ENCODE measurements around the gene SV2B.
"Not testable (repeated sequence)": the region's sequence is repeated elsewhere in the genome, so short reads cannot be mapped to it uniquely, and the experiment has no call there.

SV2B gene, protein sequence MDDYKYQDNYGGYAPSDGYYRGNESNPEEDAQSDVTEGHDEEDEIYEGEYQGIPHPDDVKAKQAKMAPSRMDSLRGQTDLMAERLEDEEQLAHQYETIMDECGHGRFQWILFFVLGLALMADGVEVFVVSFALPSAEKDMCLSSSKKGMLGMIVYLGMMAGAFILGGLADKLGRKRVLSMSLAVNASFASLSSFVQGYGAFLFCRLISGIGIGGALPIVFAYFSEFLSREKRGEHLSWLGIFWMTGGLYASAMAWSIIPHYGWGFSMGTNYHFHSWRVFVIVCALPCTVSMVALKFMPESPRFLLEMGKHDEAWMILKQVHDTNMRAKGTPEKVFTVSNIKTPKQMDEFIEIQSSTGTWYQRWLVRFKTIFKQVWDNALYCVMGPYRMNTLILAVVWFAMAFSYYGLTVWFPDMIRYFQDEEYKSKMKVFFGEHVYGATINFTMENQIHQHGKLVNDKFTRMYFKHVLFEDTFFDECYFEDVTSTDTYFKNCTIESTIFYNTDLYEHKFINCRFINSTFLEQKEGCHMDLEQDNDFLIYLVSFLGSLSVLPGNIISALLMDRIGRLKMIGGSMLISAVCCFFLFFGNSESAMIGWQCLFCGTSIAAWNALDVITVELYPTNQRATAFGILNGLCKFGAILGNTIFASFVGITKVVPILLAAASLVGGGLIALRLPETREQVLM

DNA sequence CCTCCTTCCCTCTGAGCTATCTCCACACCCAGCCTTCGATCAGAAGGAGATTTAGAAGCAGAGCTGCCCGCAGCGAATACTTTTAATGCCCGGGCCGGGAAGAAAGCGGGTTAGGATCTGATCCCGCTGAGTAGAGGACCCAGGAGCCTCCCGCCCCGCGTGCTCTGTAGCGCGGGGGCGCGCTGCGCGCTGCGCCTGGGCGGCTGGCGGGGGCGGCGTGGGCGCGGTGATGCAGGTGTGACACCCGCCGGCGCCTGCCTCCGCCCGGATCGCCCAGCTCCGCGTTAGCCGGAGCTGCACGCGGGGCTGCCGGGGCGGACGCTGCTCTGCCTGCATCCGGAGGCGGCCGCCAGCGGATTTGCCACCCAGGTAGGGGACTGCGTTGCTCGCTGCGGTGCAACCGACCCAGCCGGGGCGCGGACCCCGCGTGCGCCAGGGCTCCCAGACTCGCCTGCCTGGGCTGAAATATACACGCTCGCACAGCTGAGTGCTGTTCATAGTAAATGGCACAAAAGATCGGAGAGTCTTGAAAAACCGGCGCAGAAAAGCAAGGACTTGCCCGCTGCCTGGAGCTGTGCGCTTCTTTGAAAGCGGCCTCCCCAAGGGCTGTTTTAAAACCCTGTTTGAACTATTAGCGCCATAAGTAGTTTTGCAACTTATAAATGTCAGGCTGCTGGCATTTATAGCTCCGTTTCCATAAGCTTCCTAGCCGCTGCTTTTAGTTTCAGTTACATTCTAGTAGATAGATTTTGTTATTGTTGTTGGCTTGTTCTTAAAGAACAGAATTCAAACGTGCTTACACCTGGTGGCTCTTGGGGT lies at the start of gene SV2B:
Gene SV2B (plus strand): TSS at position 263 of the 819 bp plus-strand sequence. CDS start 126,007 bp downstream, outside the sequence.
- DNase-seq: no peak

DNA sequence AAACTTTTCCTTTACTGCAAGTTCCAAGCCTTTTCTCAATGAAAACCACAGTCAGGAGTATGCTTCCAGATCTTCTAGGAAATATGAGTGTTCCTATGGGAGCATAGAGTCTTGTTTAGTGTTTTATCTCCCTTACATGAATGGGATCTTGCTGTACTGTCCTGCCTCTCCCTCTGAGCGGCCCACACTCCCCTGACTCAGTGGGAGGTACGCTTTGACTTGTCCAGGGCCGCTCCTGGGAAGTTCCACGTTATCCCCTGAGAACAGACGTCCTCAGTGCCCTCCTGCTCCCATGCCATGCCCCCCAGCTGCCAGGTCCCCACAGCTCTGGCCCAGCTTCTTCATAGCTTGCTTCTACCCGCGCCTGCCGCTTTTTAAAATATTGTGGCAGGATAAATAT lies 48.8 kb upstream of the SV2B start:
- DNase-seq: no peak

DNA sequence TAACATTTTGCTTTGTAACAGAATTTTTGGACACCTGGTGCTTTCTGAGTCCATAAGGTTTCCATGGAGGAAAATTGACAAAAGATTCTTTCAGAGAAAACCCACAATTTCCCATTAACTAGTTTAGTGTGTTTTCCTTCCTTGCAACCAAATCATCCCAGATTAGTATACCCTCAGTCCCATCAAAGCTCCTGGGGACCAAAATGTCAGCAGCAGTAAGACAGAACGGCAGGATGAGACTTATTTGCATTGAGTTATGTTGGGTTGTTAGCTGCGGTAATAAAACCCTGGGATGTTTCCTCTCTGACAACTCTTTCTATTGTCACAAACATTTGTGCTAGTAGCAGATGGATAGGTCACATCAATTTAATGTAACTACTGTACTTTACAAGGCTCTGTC lies 45.2 kb upstream of the SV2B start:
- DNase-seq: no peak

DNA sequence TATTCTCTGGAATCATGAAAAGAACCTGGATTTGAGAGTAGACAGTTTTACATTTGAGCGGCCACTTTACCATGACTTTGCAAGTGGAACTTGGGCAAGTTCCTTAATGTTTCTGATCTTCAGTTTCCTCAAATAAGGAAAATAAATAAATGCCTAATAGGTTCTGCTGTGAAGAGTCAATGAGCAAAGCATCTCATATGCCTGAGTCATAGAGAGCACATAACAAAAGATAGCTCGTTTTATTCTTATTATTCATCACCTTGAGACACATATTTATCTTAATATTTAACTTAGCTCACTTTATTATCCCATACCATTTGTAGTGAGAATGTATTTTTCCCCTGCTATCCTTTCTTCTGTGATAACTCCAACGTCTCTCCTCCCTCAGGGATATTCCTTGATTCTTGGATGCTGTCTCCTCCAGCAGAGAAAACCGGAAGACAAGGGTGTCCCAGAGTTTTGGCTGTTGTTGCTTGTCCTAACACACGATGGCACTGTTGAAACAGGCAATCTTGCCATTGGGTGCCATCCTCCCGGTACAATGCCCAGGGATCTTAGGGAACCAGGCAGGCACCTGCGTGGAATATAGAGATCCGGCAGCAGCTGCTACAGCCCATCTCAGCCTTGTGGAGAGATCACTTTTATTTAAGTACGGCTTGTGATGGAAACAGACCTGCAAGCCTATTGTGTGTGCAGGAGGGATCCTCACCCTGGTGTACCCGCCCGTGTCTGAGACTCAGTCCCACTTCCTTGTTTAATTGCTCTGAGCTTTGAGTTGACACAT lies 44.3 kb upstream of the SV2B start:
- DNase-seq: peak; percentile 10

DNA sequence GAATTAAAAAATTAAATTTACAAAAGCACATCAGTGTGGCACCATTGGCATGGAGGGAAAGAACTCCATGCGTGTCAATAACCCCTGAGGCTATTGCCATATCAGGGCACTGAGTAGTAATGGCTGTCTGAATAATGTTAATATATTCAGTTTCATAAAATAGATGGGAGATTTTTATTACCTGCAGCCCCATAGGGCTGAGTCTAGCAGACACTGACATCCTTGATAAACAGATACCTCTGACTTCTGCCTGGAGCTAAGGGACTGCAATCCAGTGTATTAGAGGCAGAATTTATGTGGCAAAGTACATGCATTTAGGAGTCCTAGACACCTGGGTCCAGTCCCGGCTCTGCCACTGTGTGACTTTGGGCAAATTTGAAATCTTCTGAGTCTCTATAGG lies 38.8 kb upstream of the SV2B start:
- DNase-seq: no peak

DNA sequence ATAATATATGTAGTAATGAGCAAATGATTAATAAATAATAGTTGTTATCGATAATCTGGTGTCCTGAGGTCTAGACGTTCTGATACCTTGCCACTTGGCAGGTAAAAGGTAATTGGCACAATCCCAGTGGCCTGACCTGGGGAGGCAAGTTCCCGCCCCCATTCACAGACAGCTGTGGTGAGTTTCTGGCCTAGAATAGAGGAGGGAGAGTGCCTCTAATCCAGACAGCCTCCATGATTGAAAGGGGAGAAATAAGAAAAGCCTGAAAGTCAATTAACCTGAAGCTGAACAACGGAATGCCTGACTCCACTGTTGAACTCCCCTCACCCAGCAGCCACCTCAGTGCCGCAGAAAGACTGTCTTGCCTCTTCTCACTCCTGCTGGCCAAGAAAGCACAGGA lies 38.1 kb upstream of the SV2B start:
- DNase-seq: no peak

DNA sequence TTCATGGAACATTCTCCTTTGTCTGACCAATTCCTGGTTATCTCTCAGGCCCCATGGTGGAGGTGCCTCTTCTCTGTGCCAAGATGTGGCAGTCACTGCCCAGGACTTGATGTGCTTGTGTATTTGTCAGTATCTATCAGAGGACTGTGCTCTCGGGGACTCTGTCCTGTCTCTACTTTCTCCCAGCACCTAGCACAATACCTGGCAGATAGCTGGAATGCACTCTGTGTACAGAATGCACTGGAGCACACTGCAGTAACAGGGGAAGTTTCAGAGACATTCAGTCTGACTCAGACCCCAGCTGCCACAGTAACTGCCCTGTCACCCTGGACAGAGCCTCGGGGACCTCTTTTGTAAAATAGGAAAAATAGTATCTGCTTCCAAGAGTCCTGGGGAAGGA lies 34.6 kb upstream of the SV2B start:
- no peak for DNase-seq

DNA sequence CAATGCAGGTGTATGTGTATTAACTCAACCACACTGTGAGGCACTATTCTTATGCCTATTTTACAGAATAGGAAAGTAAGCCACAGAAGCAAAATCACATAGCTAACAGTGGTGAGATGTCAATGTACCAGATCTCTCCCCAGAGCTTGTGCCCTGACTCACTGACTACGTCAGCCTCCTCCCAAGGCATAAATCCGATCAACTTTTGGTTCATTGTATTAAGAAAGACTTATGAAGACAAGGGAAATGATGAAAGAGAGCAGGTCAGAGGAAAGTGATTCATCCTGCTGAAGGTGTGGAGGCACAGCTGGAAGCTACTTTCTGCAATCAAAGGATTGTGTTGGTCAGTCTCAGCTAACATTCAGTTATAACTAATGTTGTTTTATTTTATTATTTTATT lies 33.0 kb upstream of the SV2B start:
- DNase-seq: no peak

DNA sequence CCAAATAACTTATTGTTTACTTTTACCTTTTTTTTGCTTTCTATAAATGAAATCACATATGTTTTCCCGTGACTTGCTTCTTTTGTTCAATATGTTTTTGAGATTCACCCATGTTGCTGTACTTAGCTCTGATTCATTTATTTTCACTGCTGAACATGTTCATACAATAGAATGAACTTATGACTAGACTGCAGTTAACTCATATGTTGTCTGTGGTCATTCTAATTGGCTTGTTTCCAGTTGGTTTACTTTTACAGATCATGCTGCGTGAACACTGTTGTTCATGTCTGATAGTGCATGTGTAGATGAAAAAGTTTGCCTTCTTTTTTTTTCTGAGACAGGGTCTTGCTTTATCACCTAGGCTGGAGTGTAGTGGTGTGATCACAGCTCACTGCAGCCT lies 31.6 kb upstream of the SV2B start:
- no peak for DNase-seq

DNA sequence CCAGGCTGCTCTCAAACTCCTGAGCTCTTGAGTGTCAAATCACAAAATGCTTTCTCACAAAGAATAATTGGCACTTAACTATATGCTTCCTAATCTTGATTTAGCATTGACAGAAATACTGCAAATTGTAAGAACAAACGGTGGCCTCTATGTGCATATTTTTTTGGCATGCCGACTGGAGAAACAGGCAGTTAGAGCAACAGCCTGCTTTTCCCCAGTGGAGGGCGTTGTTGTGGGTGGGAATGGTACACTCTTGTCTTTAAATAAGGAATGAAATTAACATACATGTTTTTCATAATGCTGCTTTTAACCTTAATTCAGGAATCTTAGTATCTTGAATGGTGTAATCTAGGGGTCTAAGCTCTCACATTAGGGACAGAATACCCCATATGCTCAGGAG lies 31.1 kb upstream of the SV2B start:
- no peak for DNase-seq

DNA sequence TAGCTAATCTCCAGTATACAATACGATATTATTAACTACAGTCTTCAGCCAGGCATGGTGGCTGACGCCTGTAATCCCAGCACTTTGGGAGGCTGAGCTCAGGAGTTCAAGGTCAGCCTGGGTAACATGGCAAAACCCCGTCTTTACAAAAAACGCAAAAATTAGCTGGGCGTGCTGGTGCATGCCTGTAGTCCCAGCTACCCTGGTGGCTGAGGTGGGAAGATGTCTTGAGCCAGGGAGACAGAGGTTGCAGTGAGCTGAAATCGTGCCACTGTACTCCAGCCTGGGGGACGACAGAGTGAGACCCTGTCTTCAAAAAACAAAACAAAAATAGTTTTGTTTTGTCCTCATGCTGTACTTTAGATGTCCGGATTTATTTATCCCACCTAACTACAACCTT lies 29.2 kb upstream of the SV2B start:
- DNase-seq: no peak

DNA sequence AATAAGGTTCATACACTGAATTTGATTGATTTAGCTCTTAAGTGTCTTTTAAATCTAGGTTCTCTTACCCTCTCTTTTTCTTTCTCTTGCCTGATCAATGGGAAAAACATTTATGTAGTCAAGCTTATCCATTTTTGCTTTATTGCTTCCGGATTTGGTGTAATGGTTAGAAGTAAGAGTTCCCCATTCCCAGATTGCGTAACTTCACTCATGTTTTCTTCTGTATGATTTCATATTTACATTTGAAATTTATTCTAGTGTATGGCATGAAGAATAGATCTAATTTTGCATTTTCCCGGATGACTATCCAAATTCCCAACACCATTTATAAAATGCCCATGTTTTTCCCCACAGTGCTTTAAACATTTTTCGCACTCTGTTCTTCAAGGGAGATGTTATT lies 27.9 kb upstream of the SV2B start:
- DNase-seq: no peak

DNA sequence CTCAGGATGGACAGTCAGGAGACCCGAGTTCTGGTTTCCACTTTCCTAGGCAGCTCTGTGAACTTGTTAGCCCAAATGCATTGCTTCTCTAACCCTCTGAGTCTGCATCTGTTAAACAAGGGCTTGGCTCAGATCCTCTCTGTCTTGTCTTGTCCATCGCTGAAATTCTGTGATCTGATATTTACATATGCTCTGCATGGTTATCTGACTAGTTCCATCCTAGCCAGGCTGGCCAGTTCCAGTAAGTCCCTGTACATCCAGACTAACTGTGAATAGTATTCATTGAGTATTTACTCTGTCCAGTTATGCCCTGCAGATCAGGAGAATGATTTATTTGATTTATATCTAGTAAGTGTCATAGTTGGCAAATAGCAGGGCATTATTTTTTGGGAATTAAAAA lies 27.0 kb upstream of the SV2B start:
- no peak for DNase-seq

DNA sequence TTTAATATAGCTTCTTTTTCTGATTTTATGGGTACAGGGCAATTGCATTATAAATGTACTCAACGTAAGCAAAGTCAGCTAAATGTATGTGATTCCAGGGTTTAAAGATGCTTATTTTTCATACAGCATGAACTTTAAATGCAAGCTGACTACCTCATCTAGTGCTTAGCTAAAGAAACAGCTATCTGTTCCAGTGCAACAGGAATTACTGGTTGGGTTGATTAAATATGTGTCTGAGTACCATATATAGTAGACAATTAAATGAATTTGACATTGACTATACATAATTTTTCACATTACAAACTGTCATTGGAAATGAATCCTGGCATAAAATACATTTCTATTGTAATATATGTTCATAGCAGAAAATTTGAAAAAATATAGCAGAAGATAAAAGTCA lies 26.3 kb upstream of the SV2B start:
- DNase-seq: no peak

DNA sequence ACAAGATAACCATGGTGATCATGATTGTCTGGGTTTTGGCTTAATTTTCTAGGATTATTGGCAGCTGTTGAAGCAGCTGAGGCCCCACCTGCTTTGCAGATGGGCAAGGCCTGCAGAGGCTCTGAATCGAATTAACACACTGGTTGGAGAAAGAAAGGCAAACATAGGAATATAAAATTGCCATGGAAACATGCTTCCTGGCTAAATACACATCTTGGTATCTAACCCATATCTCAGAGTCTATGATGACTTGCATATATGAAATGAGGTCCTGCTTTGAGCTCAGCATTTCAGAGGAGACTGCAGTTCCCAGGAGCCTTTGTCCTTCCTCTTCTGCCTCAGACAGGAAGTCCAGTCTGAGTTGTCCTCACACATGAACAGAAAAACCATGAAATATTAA lies 24.3 kb upstream of the SV2B start:
- DNase-seq: no peak

DNA sequence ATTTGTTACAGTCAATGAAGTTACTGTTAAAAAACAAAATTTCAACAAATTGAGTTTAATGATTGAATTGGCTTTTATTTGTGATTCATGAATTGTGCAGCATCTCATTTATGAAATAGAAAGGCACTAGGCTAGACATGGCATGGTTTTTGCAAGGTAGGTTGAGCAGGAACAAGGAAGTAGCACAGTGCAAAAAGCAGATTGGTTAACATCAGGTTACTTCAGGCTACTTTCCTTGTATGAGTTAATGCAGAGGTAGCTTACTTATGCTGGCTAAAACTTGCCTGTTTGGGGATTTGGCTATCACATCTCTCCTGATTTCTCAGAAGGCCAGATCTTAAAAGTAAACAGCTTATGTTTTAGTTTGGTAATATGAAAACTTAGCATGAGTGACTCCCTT lies 23.0 kb upstream of the SV2B start:
- no peak for DNase-seq

DNA sequence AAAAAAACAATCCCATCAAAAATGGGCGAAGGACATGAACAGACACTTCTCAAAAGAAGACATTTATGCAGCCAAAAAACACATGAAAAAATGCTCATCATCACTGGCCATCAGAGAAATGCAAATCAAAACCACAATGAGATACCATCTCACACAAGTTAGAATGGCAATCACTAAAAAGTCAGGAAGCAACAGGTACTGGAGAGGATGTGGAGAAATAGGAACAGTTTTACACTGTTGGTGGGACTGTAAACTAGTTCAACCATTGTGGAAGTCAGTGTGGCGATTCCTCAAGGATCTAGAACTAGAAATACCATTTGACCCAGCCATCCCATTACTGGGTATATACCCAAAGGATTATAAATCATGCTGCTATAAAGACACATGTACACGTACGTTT lies 6.2 kb upstream of the SV2B start:
- not testable (repeated sequence) for DNase-seq

DNA sequence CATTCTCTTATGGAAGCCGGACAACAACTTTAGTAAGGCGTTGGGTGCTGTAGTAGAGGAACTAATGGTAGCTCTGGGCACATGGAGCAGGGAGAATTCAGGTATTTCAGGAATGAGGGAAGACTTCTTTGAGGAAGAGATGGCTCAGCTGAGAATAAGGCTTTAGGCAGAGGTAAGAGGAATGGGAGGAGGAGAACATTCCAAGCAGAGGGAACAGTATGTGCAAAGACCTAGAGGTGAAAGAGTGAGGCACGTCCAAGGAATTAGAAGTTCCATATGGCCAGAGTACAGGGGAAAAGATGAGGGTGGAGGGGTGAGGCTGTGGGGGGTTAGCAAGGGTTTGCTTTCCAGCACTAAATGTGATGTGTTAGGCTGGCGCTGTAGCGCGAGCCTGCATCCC lies 1.6 kb upstream of the SV2B start:
- DNase-seq: no peak

DNA sequence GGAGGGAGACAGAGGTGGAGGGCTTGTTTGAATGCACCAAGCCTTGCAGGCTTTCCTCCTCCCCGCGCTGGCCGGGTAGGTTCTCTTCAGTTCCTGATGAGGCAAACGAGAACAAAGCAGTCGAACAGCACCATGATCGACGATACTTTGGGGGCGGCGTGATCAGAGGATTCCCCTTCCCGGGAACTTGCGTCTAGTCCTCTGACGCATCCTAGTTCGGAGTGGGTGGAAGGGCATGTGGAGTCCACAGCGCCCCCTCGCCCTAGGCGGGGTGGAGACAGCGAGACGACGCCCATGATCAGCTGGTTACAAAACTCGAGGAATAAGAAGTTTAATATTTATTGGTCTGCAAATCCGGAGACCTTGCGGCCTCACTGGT lies 452 bp upstream of the SV2B start:
- DNase-seq: no peak

DNA sequence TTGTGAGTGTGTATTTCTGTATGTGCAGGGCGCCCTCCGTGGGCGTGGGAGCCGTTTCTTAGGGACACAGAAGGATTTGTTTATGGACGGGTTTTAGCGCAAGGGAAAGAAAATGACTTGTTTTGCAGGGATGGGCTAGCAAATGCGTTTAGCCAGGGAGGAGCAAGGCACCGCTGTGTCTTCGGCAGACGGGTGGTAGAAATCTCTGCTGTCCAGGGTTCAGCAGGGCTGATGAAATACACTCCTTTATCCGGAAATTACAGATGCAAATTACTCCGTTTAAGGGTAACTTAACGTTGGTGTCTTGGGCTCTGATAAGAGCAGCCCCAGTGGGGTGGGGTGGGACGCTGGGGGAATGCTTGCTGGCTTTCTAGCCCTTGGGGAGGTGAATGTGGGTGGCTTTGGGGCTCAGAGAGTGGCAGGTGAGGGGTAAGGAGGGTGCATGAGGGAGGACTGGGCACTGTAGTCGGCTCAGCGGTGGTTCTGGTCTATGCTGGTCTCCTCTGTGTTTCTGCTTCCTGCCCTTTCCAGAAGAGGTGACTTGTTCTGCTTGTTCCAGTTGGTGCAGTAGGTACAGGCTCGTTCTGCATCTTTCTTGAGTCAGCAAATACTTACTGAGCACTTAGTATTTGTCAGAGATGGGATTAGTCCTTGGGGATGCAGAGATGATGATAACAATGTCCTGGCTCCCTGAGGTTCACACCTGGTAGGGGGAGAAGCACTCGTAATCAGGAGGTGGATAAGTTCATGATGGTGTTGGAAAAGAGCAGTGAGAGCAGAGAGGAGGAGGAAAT lies 954 bp downstream of the SV2B start:
- DNase-seq: no peak

DNA sequence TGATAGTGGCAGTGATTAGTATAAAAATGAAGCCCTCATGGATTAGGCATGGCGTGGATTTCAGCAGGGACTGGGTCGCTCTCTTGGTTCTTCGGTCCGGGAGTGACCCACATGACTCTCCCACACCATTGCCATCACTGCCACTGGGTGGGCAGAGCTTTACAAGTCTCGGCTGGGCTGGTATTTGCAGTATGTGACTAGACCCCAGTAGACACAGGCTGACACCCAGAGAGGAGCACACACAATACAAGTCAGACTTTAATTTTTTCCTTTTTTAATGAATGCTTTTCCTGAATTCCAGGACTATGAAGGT lies 1.5 kb downstream of the SV2B start:
- no peak for DNase-seq

DNA sequence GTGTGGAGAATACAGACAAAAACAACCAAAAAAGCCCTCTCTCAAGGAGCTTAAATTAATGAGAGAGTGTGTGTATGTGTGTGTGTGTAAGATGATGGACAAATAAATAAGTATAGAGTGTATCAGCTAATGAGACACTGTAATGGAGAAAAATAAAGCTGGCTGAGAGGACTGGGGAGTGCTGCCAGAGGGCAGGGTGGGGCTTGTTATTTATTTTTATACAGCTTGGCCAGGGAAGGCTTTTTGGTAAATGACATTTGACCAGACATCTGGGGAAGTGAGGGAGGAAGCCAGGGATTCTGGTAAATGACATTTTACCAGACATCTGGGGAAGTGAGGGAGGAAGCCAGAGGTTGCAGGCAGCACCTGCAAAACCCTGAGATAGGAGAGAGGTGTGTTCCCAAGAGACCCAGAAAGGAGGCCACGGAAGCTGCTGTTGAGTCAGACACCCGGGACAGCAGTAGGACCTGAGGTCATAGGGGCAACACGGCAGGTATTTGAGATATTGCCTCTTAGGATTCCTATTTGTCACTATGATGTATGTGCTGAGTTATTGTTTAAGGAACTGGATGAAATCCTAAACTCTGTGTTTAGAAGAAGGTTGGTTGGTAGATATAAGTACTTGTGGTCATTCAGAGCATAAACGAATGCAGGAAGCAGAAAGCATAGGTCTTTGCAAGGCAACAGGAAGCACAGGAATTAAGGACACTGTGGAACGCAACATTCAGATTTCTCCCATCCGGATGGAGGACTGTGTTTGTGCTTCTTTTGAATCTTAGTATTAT lies 2.7 kb downstream of the SV2B start:
- DNase-seq: no peak

All from DMS79 (cell line).